ENCODE results near the gene DYNC1I1. TPM values are rescaled to one million over a fixed set of nuclear protein-coding genes. Genes with fewer than 3 reads are reported as not detected.
A peak's percentile ranks its signal among the peaks of the same experiment; 100 is the strongest.

The DYNC1I1 gene
- total RNA-seq, 1 experiment from 2014 or later, result 1.4 TPM

GRCh38 chr7:96085953-96086352 lies 313.6 kb downstream of the DYNC1I1 start:
- H3K27me3 ChIP-seq (ENCODE audit: control insufficient read depth, insufficient read depth, low read length), result no peaks in the 10 kb centered on the region
- H3K36me3 ChIP-seq (replicated peaks; ENCODE audit: control insufficient read depth, insufficient read depth, low read length), result no peaks in the 10 kb centered on the region
- H3K4me3 ChIP-seq (ENCODE audit: insufficient read depth, low read depth, low read length), result no peak overlapping the region
- DNase-seq, result no peak

GRCh38 chr7:96088579-96088978 lies 316.2 kb downstream of the DYNC1I1 start:
- H3K27me3 ChIP-seq (ENCODE audit: control insufficient read depth, insufficient read depth, low read length), result no peaks in the 10 kb centered on the region
- no peaks in the 10 kb centered on the region for H3K36me3 ChIP-seq (replicated peaks; ENCODE audit: control insufficient read depth, insufficient read depth, low read length)
- DNase-seq, result no peak
- no peak overlapping the region for H3K4me3 ChIP-seq (ENCODE audit: insufficient read depth, low read depth, low read length)

GRCh38 chr7:96089511-96089910 lies 317.2 kb downstream of the DYNC1I1 start:
- H3K27me3 ChIP-seq (ENCODE audit: control insufficient read depth, insufficient read depth, low read length), result no peaks in the 10 kb centered on the region
- H3K4me3 ChIP-seq (ENCODE audit: insufficient read depth, low read depth, low read length), result no peak overlapping the region
- no peak for DNase-seq
- no peaks in the 10 kb centered on the region for H3K36me3 ChIP-seq (replicated peaks; ENCODE audit: control insufficient read depth, insufficient read depth, low read length)

GRCh38 chr7:96090756-96091155 lies 318.4 kb downstream of the DYNC1I1 start:
- Histone ChIP-seq H3K27me3 (ENCODE audit: control insufficient read depth, insufficient read depth, low read length) (no peaks in the 10 kb centered on the region), H3K4me3 (ENCODE audit: insufficient read depth, low read depth, low read length) (no peak overlapping the region), H3K36me3 (replicated peaks; ENCODE audit: control insufficient read depth, insufficient read depth, low read length) (no peaks in the 10 kb centered on the region)
- no peak for DNase-seq

GRCh38 chr7:96093435-96093834 lies 321.1 kb downstream of the DYNC1I1 start:
- Histone ChIP-seq H3K36me3 (replicated peaks; ENCODE audit: control insufficient read depth, insufficient read depth, low read length) (no peaks in the 10 kb centered on the region), H3K27me3 (ENCODE audit: control insufficient read depth, insufficient read depth, low read length) (no peaks in the 10 kb centered on the region), H3K4me3 (ENCODE audit: insufficient read depth, low read depth, low read length) (no peak overlapping the region)
- DNase-seq, result no peak

- no peak for DNase-seq
- Histone ChIP-seq H3K27me3 (ENCODE audit: control insufficient read depth, insufficient read depth, low read length) (no peaks in the 10 kb centered on the region), H3K36me3 (replicated peaks; ENCODE audit: control insufficient read depth, insufficient read depth, low read length) (no peaks in the 10 kb centered on the region), H3K4me3 (ENCODE audit: insufficient read depth, low read depth, low read length) (no peak overlapping the region)
Observed at GRCh38 chr7:96097835-96098234, 325.5 kb downstream of the DYNC1I1 start.

- no peaks in the 10 kb centered on the region for H3K36me3 ChIP-seq (replicated peaks; ENCODE audit: control insufficient read depth, insufficient read depth, low read length)
- no peaks in the 10 kb centered on the region for H3K27me3 ChIP-seq (ENCODE audit: control insufficient read depth, insufficient read depth, low read length)
- H3K4me3 ChIP-seq (ENCODE audit: insufficient read depth, low read depth, low read length), result no peak overlapping the region
- no peak for DNase-seq
Observed at GRCh38 chr7:96100737-96101136, 328.4 kb downstream of the DYNC1I1 start.

- no peak overlapping the region for H3K4me3 ChIP-seq (ENCODE audit: insufficient read depth, low read depth, low read length)
- no peak for DNase-seq
- no peaks in the 10 kb centered on the region for H3K36me3 ChIP-seq (replicated peaks; ENCODE audit: control insufficient read depth, insufficient read depth, low read length)
- no peaks in the 10 kb centered on the region for H3K27me3 ChIP-seq (ENCODE audit: control insufficient read depth, insufficient read depth, low read length)
Observed at GRCh38 chr7:96102096-96102811, 329.9 kb downstream of the DYNC1I1 start.

GRCh38 chr7:96104984-96105383 lies 332.6 kb downstream of the DYNC1I1 start:
- DNase-seq, result no peak
- no peaks in the 10 kb centered on the region for H3K36me3 ChIP-seq (replicated peaks; ENCODE audit: control insufficient read depth, insufficient read depth, low read length)
- no peak overlapping the region for H3K4me3 ChIP-seq (ENCODE audit: insufficient read depth, low read depth, low read length)
- H3K27me3 ChIP-seq (ENCODE audit: control insufficient read depth, insufficient read depth, low read length), result no peaks in the 10 kb centered on the region

- Histone ChIP-seq H3K36me3 (replicated peaks; ENCODE audit: control insufficient read depth, insufficient read depth, low read length) (no peaks in the 10 kb centered on the region), H3K27me3 (ENCODE audit: control insufficient read depth, insufficient read depth, low read length) (no peaks in the 10 kb centered on the region), H3K4me3 (ENCODE audit: insufficient read depth, low read depth, low read length) (no peak overlapping the region)
- DNase-seq, result no peak
Observed at GRCh38 chr7:96111405-96111804, 339.1 kb downstream of the DYNC1I1 start.

GRCh38 chr7:96114190-96114589 lies 341.8 kb downstream of the DYNC1I1 start:
- Histone ChIP-seq H3K27me3 (ENCODE audit: control insufficient read depth, insufficient read depth, low read length) (no peaks in the 10 kb centered on the region), H3K36me3 (replicated peaks; ENCODE audit: control insufficient read depth, insufficient read depth, low read length) (no peaks in the 10 kb centered on the region), H3K4me3 (ENCODE audit: insufficient read depth, low read depth, low read length) (no peak overlapping the region)
- DNase-seq, result no peak

- peaks cover 3% of the 10 kb centered on the region for H3K36me3 ChIP-seq (replicated peaks; ENCODE audit: control insufficient read depth, insufficient read depth, low read length)
- H3K4me3 ChIP-seq (ENCODE audit: insufficient read depth, low read depth, low read length), result no peak overlapping the region
- DNase-seq, result no peak
- no peaks in the 10 kb centered on the region for H3K27me3 ChIP-seq (ENCODE audit: control insufficient read depth, insufficient read depth, low read length)
Observed at GRCh38 chr7:96116173-96116572, 343.8 kb downstream of the DYNC1I1 start.

GRCh38 chr7:96118449-96119001 lies 346.2 kb downstream of the DYNC1I1 start:
- Histone ChIP-seq H3K36me3 (replicated peaks; ENCODE audit: control insufficient read depth, insufficient read depth, low read length) (peaks cover 4% of the 10 kb centered on the region), H3K4me3 (ENCODE audit: insufficient read depth, low read depth, low read length) (no peak overlapping the region), H3K27me3 (ENCODE audit: control insufficient read depth, insufficient read depth, low read length) (no peaks in the 10 kb centered on the region)
- DNase-seq, result peak; percentile 17

GRCh38 chr7:96120445-96121225 lies 348.3 kb downstream of the DYNC1I1 start:
- DNase-seq, result no peak
- peaks cover 4% of the 10 kb centered on the region for H3K36me3 ChIP-seq (replicated peaks; ENCODE audit: control insufficient read depth, insufficient read depth, low read length)
- no peaks in the 10 kb centered on the region for H3K27me3 ChIP-seq (ENCODE audit: control insufficient read depth, insufficient read depth, low read length)
- no peak overlapping the region for H3K4me3 ChIP-seq (ENCODE audit: insufficient read depth, low read depth, low read length)

GRCh38 chr7:96121752-96122151 lies 349.4 kb downstream of the DYNC1I1 start:
- H3K4me3 ChIP-seq (ENCODE audit: insufficient read depth, low read depth, low read length), result no peak overlapping the region
- peaks cover 4% of the 10 kb centered on the region for H3K36me3 ChIP-seq (replicated peaks; ENCODE audit: control insufficient read depth, insufficient read depth, low read length)
- no peaks in the 10 kb centered on the region for H3K27me3 ChIP-seq (ENCODE audit: control insufficient read depth, insufficient read depth, low read length)
- no peak for DNase-seq
